ENCODE results near the gene HNRNPA0. TPM values are rescaled to one million over a fixed set of nuclear protein-coding genes. Genes with fewer than 3 reads are reported as not detected.

Gene HNRNPA0
- total and polyA plus RNA-seq, 2 donors = 22.3 to 38.5 TPM

- 78% methylated on average over 3 of the region's 3 CpGs for WGBS
- Histone ChIP-seq H3K36me3 (ENCODE audit: insufficient read depth) (no peaks in the 10 kb centered on the region), H3K4me3 (ENCODE audit: low read depth, low read length) (no peak overlapping the region), H3K4me1 (ENCODE audit: insufficient read depth) (no peaks in the 10 kb centered on the region), H3K27ac (ENCODE audit: low read depth) (no peak overlapping the region)
- no peak for DNase-seq (ENCODE audit: extremely low spot score)
Observed at GRCh38 chr5:137700282-137700680, 53.9 kb downstream of the HNRNPA0 start.

GRCh38 chr5:137699336-137700281 lies 54.6 kb downstream of the HNRNPA0 start:
- no peak overlapping the region for H3K27ac ChIP-seq (ENCODE audit: low read depth)
- H3K4me3 ChIP-seq (ENCODE audit: low read depth, low read length) = no peak overlapping the region
- 44% methylated on average over 9 of the region's 9 CpGs for WGBS
- H3K36me3 ChIP-seq (ENCODE audit: insufficient read depth) = no peaks in the 10 kb centered on the region
- DNase-seq (ENCODE audit: extremely low spot score) = no peak
- no peaks in the 10 kb centered on the region for H3K4me1 ChIP-seq (ENCODE audit: insufficient read depth)

GRCh38 chr5:137696481-137696880 lies 57.7 kb downstream of the HNRNPA0 start:
- Histone ChIP-seq H3K4me3 (ENCODE audit: low read depth, low read length) (no peak overlapping the region), H3K27ac (ENCODE audit: low read depth) (no peak overlapping the region), H3K4me1 (ENCODE audit: insufficient read depth) (no peaks in the 10 kb centered on the region), H3K36me3 (ENCODE audit: insufficient read depth) (no peaks in the 10 kb centered on the region)
- DNase-seq (ENCODE audit: extremely low spot score) = no peak
- 15% methylated on average over 1 of the region's 1 CpG for WGBS

GRCh38 chr5:137695651-137696428 lies 58.3 kb downstream of the HNRNPA0 start:
- no peak overlapping the region for H3K4me3 ChIP-seq (ENCODE audit: low read depth, low read length)
- H3K27ac ChIP-seq (ENCODE audit: low read depth) = no peak overlapping the region
- no peak for DNase-seq (ENCODE audit: extremely low spot score)
- 81% methylated on average over 4 of the region's 4 CpGs for WGBS
- H3K4me1 ChIP-seq (ENCODE audit: insufficient read depth) = no peaks in the 10 kb centered on the region
- no peaks in the 10 kb centered on the region for H3K36me3 ChIP-seq (ENCODE audit: insufficient read depth)

Other genes starting within 250 kb of the HNRNPA0 start
- 12.0 TPM for gene KLHL3, start 18.3 kb downstream of the HNRNPA0 start, total RNA-seq
- 3.1 TPM for gene KLHL3, start 18.3 kb downstream of the HNRNPA0 start, polyA plus RNA-seq
- gene MYOT, start 113.5 kb upstream of the HNRNPA0 start, total RNA-seq = 17.2 TPM
- gene MYOT, start 113.5 kb upstream of the HNRNPA0 start, polyA plus RNA-seq = 7.7 TPM
- gene PKD2L2, start 135.1 kb upstream of the HNRNPA0 start, total RNA-seq = 0.21 TPM
- gene PKD2L2, start 135.1 kb upstream of the HNRNPA0 start, polyA plus RNA-seq = 0.11 TPM

Data from urinary bladder (tissue), 4 donors.